HG03378 (cell line): Measurements from ENCODE around the gene SH2D3C.
"Not testable (repeated sequence)": the region's sequence is repeated elsewhere in the genome, so short reads cannot be mapped to it uniquely, and the experiment has no call there.

Experiments
- ATAC-seq: cut with Tn5 transposase; IDR thresholded peaks from one replicate; pipeline ENCODE4 v1.9.1; 2021; ENCODE audit warnings: mild to moderate bottlenecking, moderate library complexity; ENCODE audit not compliant: unreplicated experiment

Gene SH2D3C

GRCh38 chr9:127785933-127786772 lies 7.7 kb upstream of the SH2D3C start, which contains the start of gene CDK9:
Gene CDK9, plus strand, starts transcription at chr9:127786034. Its CDS starts 115 bp downstream, at chr9:127786149.
- no peak for ATAC-seq

GRCh38 chr9:127785023-127785932 lies 6.8 kb upstream of the SH2D3C start:
- ATAC-seq = no peak

- no peak for ATAC-seq
Observed at GRCh38 chr9:127783111-127784008, 4.9 kb upstream of the SH2D3C start.

GRCh38 chr9:127781806-127782205 lies 3.3 kb upstream of the SH2D3C start:
- ATAC-seq = no peak

- ATAC-seq = not testable (repeated sequence)
Observed at GRCh38 chr9:127780909-127781308, 2.4 kb upstream of the SH2D3C start.

GRCh38 chr9:127780126-127780885 lies 1.8 kb upstream of the SH2D3C start:
- no peak for ATAC-seq

- ATAC-seq = peak; percentile 36
Observed at GRCh38 chr9:127779136-127779981, 893 bp upstream of the SH2D3C start.

GRCh38 chr9:127777368-127777980 lies 992 bp downstream of the SH2D3C start:
- ATAC-seq = no peak

GRCh38 chr9:127776924-127777289 lies 1.6 kb downstream of the SH2D3C start:
- no peak for ATAC-seq

- no peak for ATAC-seq
Observed at GRCh38 chr9:127776195-127776923, 2.1 kb downstream of the SH2D3C start.

GRCh38 chr9:127773981-127774380 lies 4.5 kb downstream of the SH2D3C start:
- no peak for ATAC-seq

- ATAC-seq = no peak
Observed at GRCh38 chr9:127773272-127773671, 5.2 kb downstream of the SH2D3C start.

GRCh38 chr9:127772603-127773002 lies 5.9 kb downstream of the SH2D3C start:
- ATAC-seq = no peak

- ATAC-seq = no peak
Observed at GRCh38 chr9:127771570-127772189, 6.8 kb downstream of the SH2D3C start.

- ATAC-seq = peak; percentile 65
Observed at GRCh38 chr9:127770905-127771569, 7.4 kb downstream of the SH2D3C start.

GRCh38 chr9:127770583-127770904 lies 7.9 kb downstream of the SH2D3C start:
- ATAC-seq = no peak

- ATAC-seq = no peak
Observed at GRCh38 chr9:127769929-127770582, 8.4 kb downstream of the SH2D3C start.
